GM21737 (cell line): Measurements from ENCODE around the gene SOX11.
"Not testable (repeated sequence)": the region's sequence is repeated elsewhere in the genome, so short reads cannot be mapped to it uniquely, and the experiment has no call there.

Experiments
- ATAC-seq: cut with Tn5 transposase; IDR thresholded peaks from one replicate; pipeline ENCODE4 v1.9.1; 2021; ENCODE audit warnings: mild to moderate bottlenecking, moderate library complexity; ENCODE audit not compliant: unreplicated experiment

Gene SOX11

DNA sequence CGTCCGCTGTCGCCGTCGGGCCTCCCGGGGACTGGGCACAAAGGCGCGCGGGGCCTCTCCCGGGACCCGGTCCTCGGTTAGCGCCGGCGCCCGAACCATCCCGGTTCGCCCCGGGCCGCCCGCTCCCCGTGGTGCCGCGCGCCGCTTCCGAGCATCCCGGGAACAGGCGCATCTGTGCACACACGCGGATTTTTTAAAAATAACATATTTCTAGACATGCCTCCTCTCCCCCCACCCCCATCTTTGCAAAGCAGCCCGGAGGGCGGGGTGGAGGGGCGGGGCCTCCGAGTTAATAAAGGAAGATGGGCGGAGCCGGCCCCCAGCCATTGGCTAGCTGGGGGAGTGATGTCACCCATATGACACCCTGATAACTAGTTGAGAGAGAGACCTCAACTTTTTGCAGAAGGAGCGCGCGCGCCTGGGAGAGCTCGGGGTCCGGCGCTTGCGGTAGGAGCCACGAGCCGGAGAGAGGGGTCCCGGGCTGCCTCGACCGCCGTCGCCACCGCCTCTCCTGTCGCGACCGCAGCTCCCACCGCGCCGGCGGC is at the start of gene SOX11:
Gene SOX11, plus strand, starts transcription at position 400 of the 545 bp plus-strand sequence. CDS start 338 bp downstream, outside the sequence.
- ATAC-seq = no peak

DNA sequence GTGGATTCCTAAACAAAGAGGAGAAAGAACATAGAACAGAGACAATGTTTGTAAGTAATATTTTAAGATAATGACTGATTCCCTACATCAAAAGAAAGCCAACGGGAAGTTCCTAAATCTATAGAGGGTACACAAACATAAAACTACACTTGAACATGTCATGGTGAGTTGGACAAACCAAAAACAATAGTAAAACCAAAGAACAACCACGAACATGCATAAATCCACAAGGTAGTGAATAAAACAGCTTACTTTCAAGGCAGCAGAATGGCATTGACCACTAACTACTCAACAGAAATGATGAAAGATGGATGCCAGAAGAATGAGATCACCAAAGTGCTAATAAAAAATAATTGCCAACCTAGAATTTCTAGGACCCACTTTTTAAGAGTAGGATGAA is 39.5 kb upstream of the SOX11 start:
- ATAC-seq = not testable (repeated sequence)

GRCh38 chr2:5653756-5654155 is 38.4 kb upstream of the SOX11 start:
- ATAC-seq = not testable (repeated sequence)

DNA sequence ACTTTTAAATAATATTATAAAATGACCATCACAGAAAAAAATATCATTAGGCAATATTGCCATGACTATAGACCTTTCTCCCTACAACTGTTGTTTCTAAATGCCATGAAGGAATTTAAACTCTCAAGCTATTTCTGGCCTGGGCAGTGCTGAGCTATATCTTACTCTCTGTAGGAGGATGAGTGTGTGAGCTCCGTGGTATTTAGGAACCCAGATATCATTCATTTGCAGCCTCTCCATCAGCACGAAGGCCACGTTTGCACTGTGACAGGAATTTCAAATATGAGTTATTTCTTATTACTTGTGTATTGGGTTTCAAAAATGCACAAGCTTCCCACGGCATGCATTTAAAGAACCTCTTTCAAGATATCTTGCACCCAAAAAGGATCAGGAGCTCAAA is 35.0 kb upstream of the SOX11 start:
- no peak for ATAC-seq

DNA sequence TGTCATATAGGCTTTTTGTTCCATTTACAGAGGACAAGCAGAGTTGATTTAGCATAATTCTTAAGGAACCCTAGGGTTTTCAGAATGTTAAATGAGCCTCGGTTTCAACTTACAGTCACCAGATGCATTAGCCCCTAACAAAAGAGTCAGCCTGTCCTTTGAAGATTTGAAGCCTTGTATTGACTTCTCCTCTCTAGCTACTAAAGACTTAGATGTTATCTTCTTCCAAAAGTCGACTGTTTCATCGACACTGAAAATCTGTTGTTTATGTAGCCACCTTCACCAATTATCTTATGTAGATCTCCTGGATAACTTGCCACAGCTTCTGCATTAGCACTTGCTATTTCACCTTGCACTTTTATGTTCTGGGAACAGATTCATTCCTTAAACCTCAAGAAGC is 31.6 kb upstream of the SOX11 start:
- no peak for ATAC-seq

DNA sequence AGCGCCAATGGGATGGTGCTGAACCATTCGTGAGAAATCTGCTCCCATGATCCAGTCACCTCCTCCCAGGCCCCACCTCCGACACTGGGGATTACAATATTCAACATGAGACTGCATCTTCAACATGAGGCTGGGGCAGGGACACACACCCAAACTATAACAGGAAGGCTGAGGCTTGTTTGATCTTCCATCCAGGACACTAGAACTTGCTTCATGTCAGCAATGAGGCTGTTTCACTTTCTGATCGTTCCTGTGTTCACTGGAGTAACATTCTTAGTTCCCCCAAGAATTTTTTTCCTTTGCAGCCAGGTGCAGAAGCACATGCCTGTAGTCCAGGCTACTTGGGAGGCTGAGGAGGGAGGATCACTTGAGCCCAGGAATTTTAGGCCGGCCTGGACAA is 30.8 kb upstream of the SOX11 start:
- no peak for ATAC-seq

- no peak for ATAC-seq
Measured at GRCh38 chr2:5664278-5664681, 27.9 kb upstream of the SOX11 start.

GRCh38 chr2:5665066-5665465 is 27.1 kb upstream of the SOX11 start:
- ATAC-seq = no peak

DNA sequence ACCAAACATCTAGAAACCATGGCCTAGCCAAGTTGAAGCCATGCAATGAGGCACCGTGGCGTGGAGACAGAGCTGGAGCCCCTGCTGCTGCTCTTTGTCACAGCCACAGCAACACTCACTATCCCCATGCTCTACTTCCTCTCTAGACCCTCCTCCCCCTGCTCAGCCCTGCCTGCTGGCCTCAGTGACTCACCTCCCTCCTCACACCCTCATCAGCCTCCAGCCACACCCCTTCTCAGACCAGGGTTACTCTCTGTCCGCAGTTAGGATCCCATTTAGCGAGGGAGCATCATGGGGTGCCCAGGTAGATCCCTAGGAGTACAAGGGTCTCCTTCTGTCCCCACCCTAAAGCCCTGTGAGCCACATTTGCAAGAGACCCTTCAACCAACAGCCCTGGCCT is 25.4 kb upstream of the SOX11 start:
- no peak for ATAC-seq

DNA sequence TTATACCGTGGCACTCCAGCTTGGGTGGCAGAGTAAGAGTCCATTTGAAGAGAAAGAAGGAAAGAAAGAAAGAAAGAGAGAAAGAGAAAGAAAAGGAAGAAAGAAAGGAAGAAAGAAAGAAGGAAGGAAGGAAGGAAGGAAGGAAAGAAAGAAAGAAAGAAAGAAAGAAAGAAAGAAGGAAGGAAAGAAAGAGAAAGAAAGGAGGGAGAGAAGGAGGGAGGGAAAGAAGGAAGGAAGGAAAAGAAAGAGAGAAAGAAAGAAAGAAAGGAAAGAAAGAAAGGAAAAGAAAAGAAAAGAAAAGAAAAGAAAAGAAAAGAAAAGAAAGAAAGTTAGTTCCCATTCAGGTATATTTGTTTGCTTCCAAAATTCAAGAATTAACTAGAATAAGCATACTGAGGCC is 24.5 kb upstream of the SOX11 start:
- ATAC-seq = not testable (repeated sequence)

DNA sequence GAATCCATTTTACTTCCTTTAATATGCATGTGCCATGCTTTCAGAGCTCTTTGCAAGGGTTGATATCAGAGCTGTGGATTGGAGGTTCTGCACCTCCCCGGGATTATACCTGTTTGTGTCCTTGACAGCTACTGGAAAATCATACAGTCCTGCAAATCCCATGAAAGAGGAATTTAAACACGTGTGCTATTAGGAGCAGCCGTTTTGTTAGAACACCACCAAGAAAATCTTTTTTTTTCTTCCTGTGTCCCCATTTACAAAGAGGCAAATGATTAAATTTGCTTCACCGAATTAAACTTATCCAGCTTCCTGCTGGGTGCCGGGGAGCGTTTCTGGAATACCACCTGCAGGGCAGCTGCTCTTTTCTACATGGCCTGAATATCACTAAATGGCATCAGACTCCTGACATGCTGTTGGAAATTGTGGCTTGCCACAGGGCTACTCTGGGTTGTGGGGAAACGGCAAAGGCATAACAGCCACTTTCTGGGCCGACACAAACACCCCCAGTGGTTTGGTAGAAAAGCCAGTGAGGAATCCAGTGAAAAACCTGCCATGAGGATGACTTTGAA is 23.4 kb upstream of the SOX11 start:
- ATAC-seq = no peak

GRCh38 chr2:5672749-5673144 is 19.4 kb upstream of the SOX11 start:
- no peak for ATAC-seq

GRCh38 chr2:5673145-5674025 is 18.8 kb upstream of the SOX11 start:
- ATAC-seq = no peak

GRCh38 chr2:5674026-5674340 is 18.2 kb upstream of the SOX11 start:
- no peak for ATAC-seq

GRCh38 chr2:5677133-5677532 is 15.1 kb upstream of the SOX11 start:
- no peak for ATAC-seq

DNA sequence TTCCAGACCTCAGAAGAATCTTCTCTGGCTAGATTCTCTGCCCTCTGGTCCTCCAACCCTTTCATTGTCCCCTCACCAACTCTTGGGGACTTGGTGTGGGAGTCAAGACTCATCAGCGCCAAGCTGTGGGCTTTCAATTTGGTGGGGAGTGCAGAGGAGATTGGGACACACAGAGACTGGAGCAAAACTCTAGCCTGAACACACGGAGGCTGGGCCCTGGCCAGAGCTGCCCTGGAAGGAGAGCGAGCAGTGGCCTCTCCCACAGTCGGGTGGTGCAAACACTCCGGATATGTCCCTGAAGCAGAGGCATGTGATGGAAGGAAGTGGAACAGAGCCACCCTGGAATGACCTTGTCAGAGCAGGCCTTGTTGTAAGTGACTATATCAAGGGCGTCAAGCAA is 8.7 kb upstream of the SOX11 start:
- no peak for ATAC-seq

- ATAC-seq = no peak
Measured at GRCh38 chr2:5685225-5685624, 7.0 kb upstream of the SOX11 start.

DNA sequence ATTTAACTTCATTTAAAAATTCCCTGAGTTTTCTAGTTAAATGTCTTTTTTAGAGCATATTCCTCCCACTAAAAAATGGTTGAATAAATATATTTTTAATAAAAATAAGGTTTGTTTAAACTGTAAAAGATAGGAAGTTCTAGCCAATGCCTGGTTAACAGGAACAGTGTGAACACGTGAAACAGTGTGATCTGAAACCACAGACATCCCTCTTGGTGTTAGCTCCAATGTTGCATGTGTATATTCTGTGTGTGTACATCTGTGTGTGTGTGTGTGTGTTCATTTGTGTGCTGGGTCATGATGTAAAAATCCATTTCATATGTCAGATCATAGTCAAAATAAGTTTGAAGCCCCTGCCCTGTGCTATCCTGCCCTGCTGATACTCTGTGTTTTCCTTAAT is 6.1 kb upstream of the SOX11 start:
- no peak for ATAC-seq

- ATAC-seq = no peak
Measured at GRCh38 chr2:5686536-5686935, 5.6 kb upstream of the SOX11 start.

DNA sequence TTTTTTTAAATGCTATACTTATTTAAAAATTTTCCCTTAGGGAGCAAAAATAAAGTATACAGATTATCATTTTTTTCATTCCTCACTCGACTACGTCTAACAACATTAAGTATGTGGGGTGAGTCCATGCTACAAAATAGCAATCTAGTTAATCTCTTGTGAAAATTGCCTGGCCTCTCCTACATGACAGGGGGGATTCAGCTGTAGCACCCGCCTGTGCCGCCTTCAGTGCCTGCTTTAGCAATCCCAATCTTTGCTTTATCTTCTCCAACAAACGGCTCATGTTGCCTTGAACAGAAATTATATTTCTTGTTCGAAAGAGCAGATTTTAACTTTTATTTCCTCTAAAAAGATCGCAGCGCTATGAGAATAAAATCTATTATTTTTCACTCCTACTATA is 2.4 kb upstream of the SOX11 start:
- no peak for ATAC-seq

GRCh38 chr2:5690286-5690685 is 1.9 kb upstream of the SOX11 start:
- no peak for ATAC-seq

DNA sequence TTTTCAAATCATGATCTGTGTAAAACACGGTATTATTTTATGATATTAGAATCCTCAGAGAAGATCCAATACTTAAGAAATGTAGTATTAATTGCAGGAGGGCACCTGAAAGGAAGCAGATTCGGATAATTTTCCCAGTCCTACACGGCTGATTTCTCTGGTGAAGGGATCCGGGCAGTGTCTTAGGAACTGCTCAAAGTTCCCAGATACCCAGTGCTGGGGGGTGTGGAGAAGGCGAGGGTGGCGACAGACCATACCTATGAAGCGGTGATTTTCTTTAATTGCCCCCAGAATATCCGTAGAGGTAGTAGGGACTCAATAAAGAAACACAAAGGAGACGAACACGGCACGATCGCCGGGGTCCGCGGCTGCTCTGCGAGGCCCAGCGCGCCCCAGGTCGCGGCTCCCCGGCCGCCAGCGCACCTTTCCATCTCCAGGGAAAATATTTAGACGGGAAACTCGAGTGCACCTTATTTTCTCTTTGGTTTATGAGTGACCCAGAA is 1.4 kb upstream of the SOX11 start:
- ATAC-seq = no peak
